Fibroblast of peridontal ligament (primary cell): ENCODE measurements around the gene SPATA20.
A peak's percentile ranks its signal among the peaks of the same experiment; 100 is the strongest.

Experiments
- DNase-seq: peaks from one replicate; pipeline ENCODE4 v3.0.0-alpha.2; 2010; ENCODE audit errors: extremely low read depth

The SPATA20 gene

GRCh38 chr17:50558941-50559614 is 12.1 kb downstream of the SPATA20 start:
- no peak for DNase-seq

- DNase-seq = peak; percentile 33
Measured at GRCh38 chr17:50559674-50560184, 12.8 kb downstream of the SPATA20 start.

- peak; percentile 75 for DNase-seq
Measured at GRCh38 chr17:50560185-50560824, 13.3 kb downstream of the SPATA20 start, which contains the start of gene CACNA1G. CACNA1G (plus strand) TSS chr17:50560715; CDS start chr17:50561460, 745 bp downstream.

- no peak for DNase-seq
Measured at GRCh38 chr17:50560931-50561745, 14.2 kb downstream of the SPATA20 start.

GRCh38 chr17:50561746-50562141 is 14.8 kb downstream of the SPATA20 start:
- no peak for DNase-seq

- DNase-seq = peak; percentile 7
Measured at GRCh38 chr17:50562242-50563091, 15.5 kb downstream of the SPATA20 start.

- DNase-seq = no peak
Measured at GRCh38 chr17:50563092-50563511, 16.1 kb downstream of the SPATA20 start.

GRCh38 chr17:50564916-50565315 is 17.9 kb downstream of the SPATA20 start:
- peak; percentile 89 for DNase-seq

- peak; percentile 12 for DNase-seq
Measured at GRCh38 chr17:50565402-50566350, 18.7 kb downstream of the SPATA20 start.

- no peak for DNase-seq
Measured at GRCh38 chr17:50566886-50567285, 19.9 kb downstream of the SPATA20 start.

GRCh38 chr17:50568659-50569058 is 21.7 kb downstream of the SPATA20 start:
- no peak for DNase-seq

GRCh38 chr17:50569592-50569991 is 22.6 kb downstream of the SPATA20 start:
- DNase-seq = no peak

GRCh38 chr17:50570032-50570431 is 23.1 kb downstream of the SPATA20 start:
- DNase-seq = no peak

GRCh38 chr17:50570528-50570927 is 23.6 kb downstream of the SPATA20 start:
- DNase-seq = no peak

GRCh38 chr17:50571681-50572080 is 24.7 kb downstream of the SPATA20 start:
- no peak for DNase-seq

- no peak for DNase-seq
Measured at GRCh38 chr17:50572541-50572940, 25.6 kb downstream of the SPATA20 start.

GRCh38 chr17:50573866-50574611 is 27.1 kb downstream of the SPATA20 start:
- DNase-seq = no peak

GRCh38 chr17:50575581-50576210 is 28.7 kb downstream of the SPATA20 start:
- no peak for DNase-seq

- DNase-seq = no peak
Measured at GRCh38 chr17:50576864-50577263, 29.9 kb downstream of the SPATA20 start.
